ENCODE measurements around the gene HMGCLL1. TPM values are rescaled to one million over a fixed set of nuclear protein-coding genes. Genes with fewer than 3 reads are reported as not detected.

HMGCLL1 gene
- polyA plus RNA-seq, 3 donors, result not detected

- Histone ChIP-seq H3K27ac (ENCODE audit: low read depth in 1 of 2, low read length in 2 of 2) (no peak overlapping the region), H3K79me2 (ENCODE audit: insufficient read depth, low read length) (no peaks in the 10 kb centered on the region), H3K36me3 (replicated peaks in 1 of 2; ENCODE audit: control insufficient read depth in 1 of 2, insufficient read depth in 2 of 2, low read length in 2 of 2) (no peaks in the 10 kb centered on the region), H2AFZ (ENCODE audit: insufficient read depth, low read depth, low read length, poor library complexity, severe bottlenecking) (no peak overlapping the region), H3K4me3 (replicated peaks in 1 of 3; ENCODE audit: low read depth in 2 of 3, low read length in 3 of 3) (no peak overlapping the region), H3K4me1 (ENCODE audit: control insufficient read depth in 1 of 2, insufficient read depth in 2 of 2, low read length in 2 of 2) (no peaks in the 10 kb centered on the region), H3K9me3 (replicated peaks in 1 of 2; ENCODE audit: control insufficient read depth in 1 of 2, insufficient read depth in 1 of 2, low read length in 2 of 2) (no peaks in the 10 kb centered on the region), H3K9ac (ENCODE audit: insufficient read depth, low read length, poor library complexity, severe bottlenecking) (no peak overlapping the region), H3K4me2 (replicated peaks; ENCODE audit: extremely low read depth, low read length, poor library complexity, severe bottlenecking) (no peak overlapping the region), H3K27me3 (ENCODE audit: control insufficient read depth in 2 of 2, insufficient read depth in 2 of 2, low read length in 2 of 2) (no peaks in the 10 kb centered on the region), H4K20me1 (ENCODE audit: insufficient read depth, low read length) (no peaks in the 10 kb centered on the region)
- intact Hi-C loops (cut with micrococcal nuclease), result no loop called here
- no peaks in the 10 kb centered on the region for H3K27me3 Mint-ChIP-seq (ENCODE audit: low read depth in 3 of 3)
- no peaks in the 10 kb centered on the region for H3K36me3 Mint-ChIP-seq
- WGBS (ENCODE audit: insufficient coverage), result 89% methylated on average over 3 of the region's 3 CpGs
- no peaks in the 10 kb centered on the region for H3K4me1 Mint-ChIP-seq
- no peak for TF ChIP-seq CTCF (IDR thresholded peaks at IDR 0.05)
- H3K27ac Mint-ChIP-seq, result no peak overlapping the region
- no peak for DNase-seq
- no peak overlapping the region for H3K4me3 Mint-ChIP-seq
- peaks cover 0 to 1% (median 0%) of the 10 kb centered on the region in 7 donors for H3K9me3 Mint-ChIP-seq
Observed at GRCh38 chr6:55497694-55498093, 81.3 kb downstream of the HMGCLL1 start.

- Histone ChIP-seq H3K4me2 (replicated peaks; ENCODE audit: extremely low read depth, low read length, poor library complexity, severe bottlenecking) (no peak overlapping the region), H3K36me3 (replicated peaks in 1 of 2; ENCODE audit: control insufficient read depth in 1 of 2, insufficient read depth in 2 of 2, low read length in 2 of 2) (no peaks in the 10 kb centered on the region), H3K27ac (ENCODE audit: low read depth in 1 of 2, low read length in 2 of 2) (no peak overlapping the region), H4K20me1 (ENCODE audit: insufficient read depth, low read length) (no peaks in the 10 kb centered on the region), H2AFZ (ENCODE audit: insufficient read depth, low read depth, low read length, poor library complexity, severe bottlenecking) (no peak overlapping the region), H3K27me3 (ENCODE audit: control insufficient read depth in 2 of 2, insufficient read depth in 2 of 2, low read length in 2 of 2) (no peaks in the 10 kb centered on the region), H3K4me3 (replicated peaks in 1 of 3; ENCODE audit: low read depth in 2 of 3, low read length in 3 of 3) (no peak overlapping the region), H3K9me3 (replicated peaks in 1 of 2; ENCODE audit: control insufficient read depth in 1 of 2, insufficient read depth in 1 of 2, low read length in 2 of 2) (no peaks in the 10 kb centered on the region), H3K9ac (ENCODE audit: insufficient read depth, low read length, poor library complexity, severe bottlenecking) (no peak overlapping the region), H3K4me1 (ENCODE audit: control insufficient read depth in 1 of 2, insufficient read depth in 2 of 2, low read length in 2 of 2) (no peaks in the 10 kb centered on the region), H3K79me2 (ENCODE audit: insufficient read depth, low read length) (no peaks in the 10 kb centered on the region)
- Mint-ChIP-seq H3K4me3 (no peak overlapping the region), H3K9me3 (peaks cover 0 to 2% (median 0%) of the 10 kb centered on the region in 7 donors), H3K4me1 (no peaks in the 10 kb centered on the region), H3K27me3 (ENCODE audit: low read depth in 3 of 3) (no peaks in the 10 kb centered on the region), H3K27ac (no peak overlapping the region), H3K36me3 (no peaks in the 10 kb centered on the region)
- DNase-seq, result no peak
- intact Hi-C loops (cut with micrococcal nuclease), result no loop called here
- TF ChIP-seq CTCF (IDR thresholded peaks at IDR 0.05), result no peak
- no CpG with 5 or more reads among the region's 1 CpG for WGBS (ENCODE audit: insufficient coverage)
Observed at GRCh38 chr6:55496201-55496600, 82.8 kb downstream of the HMGCLL1 start.

All from CD14-positive monocyte (primary cell).